Panc1 (cell line): ENCODE measurements around the gene AIG1. TPM values are rescaled to one million over a fixed set of nuclear protein-coding genes. Genes with fewer than 3 reads are reported as not detected.

Experiments used
- ATAC-seq: fragments of 200-7000 bp; cut with Tn5 transposase; 2 replicates; pipeline ENCODE4 v1.9.1; 2020; ENCODE audit warnings: mild to moderate bottlenecking, moderate library complexity
- BruUV-seq: library from RNA; stranded (reverse); fragments of 400-500 nt; replicated peaks from 2 replicates; lab custom pipeline; 2021; lab: Mats Ljungman, UMichigan
- CTCF ChIA-PET: fragments of 300-600 bp; sonication (Branson Sonifier 250); formaldehyde crosslinking; loops from one replicate; lab custom pipeline; 2022; ENCODE audit warnings: antibody characterized with exemption; lab: Charles Lee
- POLR2A ChIA-PET: fragments of 300-600 bp; sonication (Branson Sonifier 250); formaldehyde crosslinking; loops from one replicate; lab custom pipeline; 2022; ENCODE audit warnings: antibody characterized with exemption; lab: Charles Lee
- DNase-seq: peaks from one replicate; pipeline ENCODE4 v3.0.0-alpha.2; 2010; ENCODE audit warnings: low read depth, low spot score
- H3K27ac ChIP-seq: 2 replicates; pipeline ENCODE4 v1.5.1; 2011; ENCODE audit warnings: mild to moderate bottlenecking, low read length, inconsistent platforms
- H3K27me3 ChIP-seq: fragments of 200-500 bp; sonication (Bioruptor generic); 2 replicates; pipeline ENCODE4 v1.6.0; 2014; ENCODE audit warnings: low read length, inconsistent platforms; ENCODE audit not compliant: control insufficient read depth, insufficient read depth
- H3K36me3 ChIP-seq: fragments of 200-500 bp; sonication (Bioruptor generic); 2 replicates; pipeline ENCODE4 v1.5.1; 2014; ENCODE audit warnings: inconsistent platforms, mild to moderate bottlenecking, low read length, moderate library complexity; ENCODE audit not compliant: control insufficient read depth, insufficient read depth
- H3K4me1 ChIP-seq: 2 replicates; pipeline ENCODE4 v1.5.1; 2011; ENCODE audit warnings: inconsistent platforms, mild to moderate bottlenecking, low read length, moderate library complexity; ENCODE audit not compliant: control insufficient read depth, insufficient read depth
- H3K4me3 ChIP-seq, 2 experiments: 2 replicates each; pipeline ENCODE4 v1.5.1; 2011 to 2012; ENCODE audit warnings: low read depth in 2 of 2, low read length in 2 of 2, mild to moderate bottlenecking in 2 of 2, inconsistent platforms in 1 of 2, moderate library complexity in 1 of 2
- H3K9me3 ChIP-seq: fragments of 200-500 bp; sonication (Bioruptor generic); 2 replicates; pipeline ENCODE4 v1.5.1; 2014; ENCODE audit warnings: low read depth, mild to moderate bottlenecking, inconsistent platforms, low read length, moderate library complexity; ENCODE audit not compliant: control insufficient read depth, insufficient read depth
- CTCF ChIP-seq: fragments of 450-650 bp; IDR thresholded peaks from 2 replicates; pipeline ENCODE4 v1.5.1; 2017; ENCODE audit warnings: mild to moderate bottlenecking
- POLR2AphosphoS5 ChIP-seq: IDR thresholded peaks from 2 replicates; pipeline ENCODE4 v1.6.1; 2012; ENCODE audit warnings: mild to moderate bottlenecking, low read depth, low read length, moderate library complexity
- SIN3A ChIP-seq: IDR thresholded peaks from 2 replicates; pipeline ENCODE4 v1.6.1; 2012; ENCODE audit warnings: low read depth, mild to moderate bottlenecking, low read length, moderate library complexity, borderline replicate concordance; ENCODE audit not compliant: insufficient read depth
- TCF7L2 ChIP-seq: IDR thresholded peaks from 2 replicates; pipeline ENCODE4 v1.6.1; 2011; ENCODE audit warnings: mild to moderate bottlenecking, low read depth, low read length, inconsistent platforms
- in situ Hi-C: cut with HindIII; loops from 2 replicates; pipeline ENCODE4 v1.10.0; 2016; ENCODE audit warnings: low sequenced_read_pairs, low pct_unique_long_range_greater_than_20kb
- intact Hi-C: fragments of 100-400 bp; cut with micrococcal nuclease; formaldehyde crosslinking; loops from one replicate; pipeline ENCODE4 v1.10.0; 2022; ENCODE audit not compliant: unreplicated experiment
- total RNA-seq: library from RNA; stranded (reverse); gene quantifications from one replicate; pipeline ENCODE4 v1.2.1, GENCODE V29; 2021; ENCODE audit not compliant: unreplicated experiment
- TF ChIP-seq, protein P1 (sequence below), 2 experiments: IDR thresholded peaks; 2 replicates each; pipeline ENCODE4 v1.6.1; 2011 to 2012; ENCODE audit warnings: low read depth in 2 of 2, control low read depth in 1 of 2, low read length in 1 of 2, mild to moderate bottlenecking in 1 of 2, moderate library complexity in 1 of 2; ENCODE audit not compliant: insufficient read depth in 1 of 2

AIG1 gene
- total RNA-seq, 1 experiment from 2014 or later = 23.9 TPM

DNA sequence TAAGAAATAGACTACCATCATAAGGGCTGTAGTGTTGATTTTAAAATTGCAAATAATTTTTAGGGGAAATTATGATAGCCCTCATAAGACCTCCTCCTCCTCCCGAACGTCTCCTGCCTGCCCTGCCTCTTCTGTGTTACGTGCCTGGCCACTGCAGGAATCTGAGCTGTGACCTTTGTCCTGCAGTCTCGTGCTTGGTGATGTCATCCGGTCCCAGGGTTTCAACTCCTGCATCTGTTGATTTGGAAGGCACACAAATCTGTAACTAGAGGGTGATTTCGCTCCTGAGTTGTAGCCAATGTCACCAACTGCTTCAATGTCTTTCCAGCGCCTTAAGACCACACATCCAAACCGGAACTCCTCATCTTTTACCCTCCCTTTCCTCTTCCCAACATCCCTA is 163.2 kb downstream of the AIG1 start:
- POLR2A ChIA-PET = no interaction called here
- no peak overlapping the region for H3K4me3 ChIP-seq
- CTCF ChIA-PET = no interaction called here
- BruUV-seq = no TSS peak
- in situ Hi-C loops (no loop called here), intact Hi-C loops (no loop called here)
- TF ChIP-seq POLR2AphosphoS5 = no peak
- TF ChIP-seq SIN3A = no peak
- no peak for TF ChIP-seq TCF7L2
- no peak for TF ChIP-seq CTCF
- TF ChIP-seq, protein P1, sequence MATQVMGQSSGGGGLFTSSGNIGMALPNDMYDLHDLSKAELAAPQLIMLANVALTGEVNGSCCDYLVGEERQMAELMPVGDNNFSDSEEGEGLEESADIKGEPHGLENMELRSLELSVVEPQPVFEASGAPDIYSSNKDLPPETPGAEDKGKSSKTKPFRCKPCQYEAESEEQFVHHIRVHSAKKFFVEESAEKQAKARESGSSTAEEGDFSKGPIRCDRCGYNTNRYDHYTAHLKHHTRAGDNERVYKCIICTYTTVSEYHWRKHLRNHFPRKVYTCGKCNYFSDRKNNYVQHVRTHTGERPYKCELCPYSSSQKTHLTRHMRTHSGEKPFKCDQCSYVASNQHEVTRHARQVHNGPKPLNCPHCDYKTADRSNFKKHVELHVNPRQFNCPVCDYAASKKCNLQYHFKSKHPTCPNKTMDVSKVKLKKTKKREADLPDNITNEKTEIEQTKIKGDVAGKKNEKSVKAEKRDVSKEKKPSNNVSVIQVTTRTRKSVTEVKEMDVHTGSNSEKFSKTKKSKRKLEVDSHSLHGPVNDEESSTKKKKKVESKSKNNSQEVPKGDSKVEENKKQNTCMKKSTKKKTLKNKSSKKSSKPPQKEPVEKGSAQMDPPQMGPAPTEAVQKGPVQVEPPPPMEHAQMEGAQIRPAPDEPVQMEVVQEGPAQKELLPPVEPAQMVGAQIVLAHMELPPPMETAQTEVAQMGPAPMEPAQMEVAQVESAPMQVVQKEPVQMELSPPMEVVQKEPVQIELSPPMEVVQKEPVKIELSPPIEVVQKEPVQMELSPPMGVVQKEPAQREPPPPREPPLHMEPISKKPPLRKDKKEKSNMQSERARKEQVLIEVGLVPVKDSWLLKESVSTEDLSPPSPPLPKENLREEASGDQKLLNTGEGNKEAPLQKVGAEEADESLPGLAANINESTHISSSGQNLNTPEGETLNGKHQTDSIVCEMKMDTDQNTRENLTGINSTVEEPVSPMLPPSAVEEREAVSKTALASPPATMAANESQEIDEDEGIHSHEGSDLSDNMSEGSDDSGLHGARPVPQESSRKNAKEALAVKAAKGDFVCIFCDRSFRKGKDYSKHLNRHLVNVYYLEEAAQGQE (IDR thresholded peaks at IDR 0.05; ENCODE audit: insufficient read depth in 1 of 2, low read depth in 2 of 2, low read length in 1 of 2) = no peak
- no peaks in the 10 kb centered on the region for H3K27me3 ChIP-seq
- H3K27ac ChIP-seq = no peak overlapping the region
- no peak for ATAC-seq
- no peaks in the 10 kb centered on the region for H3K36me3 ChIP-seq
- no peaks in the 10 kb centered on the region for H3K9me3 ChIP-seq
- no peaks in the 10 kb centered on the region for H3K4me1 ChIP-seq
- DNase-seq = no peak

DNA sequence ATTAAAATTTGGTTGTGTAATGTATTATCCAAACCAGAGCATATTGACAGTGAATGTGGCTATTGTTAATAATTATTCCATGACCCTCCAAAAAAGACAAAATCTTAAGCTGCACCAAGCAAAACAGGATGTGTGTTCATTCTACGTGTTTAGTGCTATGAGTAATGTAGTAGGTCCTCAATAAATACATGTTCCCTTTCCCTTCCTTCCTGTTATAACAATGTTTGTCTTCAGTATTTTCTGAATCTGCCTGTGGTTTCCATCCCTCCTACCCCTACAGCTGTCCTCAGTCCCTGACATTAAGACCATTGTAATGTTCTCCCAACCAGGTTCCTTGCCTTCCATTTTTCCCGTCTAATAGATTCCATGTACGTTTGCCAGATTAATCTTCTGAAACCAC is 163.8 kb downstream of the AIG1 start:
- intact Hi-C loops (no loop called here), in situ Hi-C loops (no loop called here)
- no peak overlapping the region for H3K4me3 ChIP-seq
- no peaks in the 10 kb centered on the region for H3K9me3 ChIP-seq
- ATAC-seq (no peak), DNase-seq (no peak)
- TF ChIP-seq, protein P1 (IDR thresholded peaks at IDR 0.05; ENCODE audit: insufficient read depth in 1 of 2, low read depth in 2 of 2, low read length in 1 of 2) = no peak
- TF ChIP-seq SIN3A (no peak), CTCF (no peak), POLR2AphosphoS5 (no peak), TCF7L2 (no peak)
- H3K27ac ChIP-seq = no peak overlapping the region
- no TSS peak for BruUV-seq
- no peaks in the 10 kb centered on the region for H3K36me3 ChIP-seq
- ChIA-PET CTCF (no interaction called here), POLR2A (no interaction called here)
- no peaks in the 10 kb centered on the region for H3K27me3 ChIP-seq
- H3K4me1 ChIP-seq = no peaks in the 10 kb centered on the region
